Measurements from ENCODE around the gene CHCHD10.

DNA sequence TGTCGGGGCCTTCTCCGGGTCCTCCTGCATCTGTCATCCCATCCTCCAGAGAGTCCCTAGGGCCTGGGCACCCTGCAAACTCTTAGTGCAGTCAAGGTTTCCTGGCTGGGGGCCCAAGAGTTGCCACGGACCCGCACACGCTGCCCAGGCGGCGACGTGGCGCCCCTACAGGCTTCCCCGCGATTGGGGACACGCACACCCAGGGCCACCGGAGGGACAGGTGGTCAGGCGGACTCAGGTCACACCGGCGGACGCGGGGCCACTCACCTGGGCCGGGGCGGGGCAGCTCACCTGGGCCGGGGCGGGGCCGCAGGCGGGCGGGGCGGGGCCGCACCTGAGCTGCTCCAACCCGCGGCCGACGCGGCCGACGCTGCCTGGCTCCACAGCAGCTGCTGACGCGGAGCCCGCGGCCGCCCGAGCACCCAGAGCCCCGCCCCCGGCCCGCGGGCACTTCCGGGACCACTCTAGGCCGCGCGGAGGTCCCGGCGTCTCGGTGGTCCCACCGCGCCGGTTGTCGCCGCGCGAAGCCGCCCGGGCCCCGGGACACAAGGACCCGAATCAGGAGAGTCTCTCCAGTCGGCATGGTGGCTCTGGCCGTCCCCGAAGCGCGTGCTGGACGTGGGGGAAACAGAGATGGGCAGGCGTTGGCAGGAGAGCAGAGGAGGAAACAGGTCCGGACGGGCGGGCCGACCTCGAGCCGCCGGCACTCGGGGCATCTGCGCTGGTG, 16.9 kb downstream of the CHCHD10 start, which contains the start of gene ZNF70:
- TF ChIP-seq, protein P1, sequence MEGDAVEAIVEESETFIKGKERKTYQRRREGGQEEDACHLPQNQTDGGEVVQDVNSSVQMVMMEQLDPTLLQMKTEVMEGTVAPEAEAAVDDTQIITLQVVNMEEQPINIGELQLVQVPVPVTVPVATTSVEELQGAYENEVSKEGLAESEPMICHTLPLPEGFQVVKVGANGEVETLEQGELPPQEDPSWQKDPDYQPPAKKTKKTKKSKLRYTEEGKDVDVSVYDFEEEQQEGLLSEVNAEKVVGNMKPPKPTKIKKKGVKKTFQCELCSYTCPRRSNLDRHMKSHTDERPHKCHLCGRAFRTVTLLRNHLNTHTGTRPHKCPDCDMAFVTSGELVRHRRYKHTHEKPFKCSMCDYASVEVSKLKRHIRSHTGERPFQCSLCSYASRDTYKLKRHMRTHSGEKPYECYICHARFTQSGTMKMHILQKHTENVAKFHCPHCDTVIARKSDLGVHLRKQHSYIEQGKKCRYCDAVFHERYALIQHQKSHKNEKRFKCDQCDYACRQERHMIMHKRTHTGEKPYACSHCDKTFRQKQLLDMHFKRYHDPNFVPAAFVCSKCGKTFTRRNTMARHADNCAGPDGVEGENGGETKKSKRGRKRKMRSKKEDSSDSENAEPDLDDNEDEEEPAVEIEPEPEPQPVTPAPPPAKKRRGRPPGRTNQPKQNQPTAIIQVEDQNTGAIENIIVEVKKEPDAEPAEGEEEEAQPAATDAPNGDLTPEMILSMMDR (IDR thresholded peaks at IDR 0.05) = peak in 1 of 4 donors; percentile 7
- TF ChIP-seq POLR2A (IDR thresholded peaks at IDR 0.05) = peak; percentile 76

All from right lobe of liver (tissue), 4 donors.